ENCODE data around the gene SMURF2. TPM values are rescaled to one million over a fixed set of nuclear protein-coding genes. Genes with fewer than 3 reads are reported as not detected.

Gene SMURF2
- total and polyA plus RNA-seq, 2 donors (not counting 1 experiment from before 2014, with no cell fraction given), result 96.3 to 108 TPM

GRCh38 chr17:64506576-64507412, 155.3 kb downstream of the SMURF2 start, which contains the start of gene CEP95:
Gene CEP95 (plus strand): TSS chr17:64506977. CDS start chr17:64507098, 121 bp downstream.
- H3K9me3 ChIP-seq (ENCODE audit: control insufficient read depth, insufficient read depth, low read depth, low read length), result no peaks in the 10 kb centered on the region
- H3K4me2 ChIP-seq (ENCODE audit: extremely low read depth, insufficient read depth, low read length), result peak within 1 kb of the TSS; percentile 96
- peak within 1 kb of the TSS; percentile 97 for H3K27ac ChIP-seq (ENCODE audit: insufficient read depth, low read length)
- H2AFZ ChIP-seq (ENCODE audit: low read length), result peak within 1 kb of the TSS; percentile 78
- peak within 1 kb of the TSS; percentile 95 for H3K9ac ChIP-seq (ENCODE audit: insufficient read depth, low read length)
- H3K27me3 ChIP-seq (ENCODE audit: control insufficient read depth, insufficient read depth, low read length), result no peaks in the 10 kb centered on the region
- peak within 1 kb of the TSS; percentile 74 to 100 (median 92) for H3K4me3 ChIP-seq (replicated peaks in 1 of 4; ENCODE audit: control extremely low read depth in 1 of 4, insufficient read depth in 1 of 4, low read depth in 3 of 4, low read length in 4 of 4)
- peaks cover 13% of the 10 kb centered on the region for H4K20me1 ChIP-seq (ENCODE audit: control insufficient read depth, extremely low read depth, insufficient read depth, low read length)
- peaks cover 14% of the 10 kb centered on the region for H3K4me1 ChIP-seq (ENCODE audit: control insufficient read depth, extremely low read depth, insufficient read depth, low read length)
- peak; percentile 99 for DNase-seq (ENCODE audit: low read depth in 2 of 2)
- H3K36me3 ChIP-seq (ENCODE audit: control insufficient read depth, insufficient read depth, low read length), result peaks cover 20% of the 10 kb centered on the region
- peaks cover 78% of the 10 kb centered on the region for H3K79me2 ChIP-seq (ENCODE audit: control insufficient read depth, insufficient read depth, low read length)
- TF ChIP-seq EZH2 (IDR thresholded peaks at IDR 0.05; ENCODE audit: low read length, missing control alignments) (no peak), CTCF (conservative IDR thresholded peaks at IDR 0.05 in 1 of 2, IDR thresholded peaks at IDR 0.05 in 1 of 2; ENCODE audit: low read depth in 1 of 2, low read length in 2 of 2) (no peak)

DNA sequence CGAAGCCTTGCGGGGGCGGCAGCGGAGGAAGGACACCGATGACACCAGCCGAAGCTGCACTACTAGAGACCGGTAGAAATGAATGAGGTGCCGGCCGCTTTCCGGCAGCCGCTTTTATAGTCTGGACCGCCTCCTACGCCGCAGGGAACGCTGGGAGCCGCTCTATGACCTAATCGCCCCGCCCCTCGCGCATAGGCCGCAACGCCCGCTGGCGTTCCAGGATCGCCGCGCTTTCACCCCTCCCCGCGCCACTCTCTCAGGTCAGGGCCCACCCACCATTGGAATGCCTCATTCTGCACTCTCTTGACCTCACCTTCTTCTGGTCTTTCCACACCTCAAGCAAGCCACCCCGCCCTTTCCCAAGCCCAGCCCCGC, 155.9 kb downstream of the SMURF2 start, which contains the start of gene DDX5:
Gene DDX5 (minus strand): TSS at position 89 of the 375 bp plus-strand sequence. CDS start 170 bp downstream, outside the sequence.
- Histone ChIP-seq H3K79me2 (ENCODE audit: control insufficient read depth, insufficient read depth, low read length) (peaks cover 84% of the 10 kb centered on the region), H3K9ac (ENCODE audit: insufficient read depth, low read length) (peak within 1 kb of the TSS; percentile 95), H3K9me3 (ENCODE audit: control insufficient read depth, insufficient read depth, low read depth, low read length) (no peaks in the 10 kb centered on the region), H3K4me3 (replicated peaks in 1 of 4; ENCODE audit: control extremely low read depth in 1 of 4, insufficient read depth in 1 of 4, low read depth in 3 of 4, low read length in 4 of 4) (peak within 1 kb of the TSS; percentile 74 to 100 (median 92)), H3K4me2 (ENCODE audit: extremely low read depth, insufficient read depth, low read length) (peak within 1 kb of the TSS; percentile 96), H2AFZ (ENCODE audit: low read length) (peak within 1 kb of the TSS; percentile 78), H3K4me1 (ENCODE audit: control insufficient read depth, extremely low read depth, insufficient read depth, low read length) (peaks cover 14% of the 10 kb centered on the region), H4K20me1 (ENCODE audit: control insufficient read depth, extremely low read depth, insufficient read depth, low read length) (peaks cover 13% of the 10 kb centered on the region), H3K36me3 (ENCODE audit: control insufficient read depth, insufficient read depth, low read length) (peaks cover 23% of the 10 kb centered on the region), H3K27ac (ENCODE audit: insufficient read depth, low read length) (peak within 1 kb of the TSS; percentile 97), H3K27me3 (ENCODE audit: control insufficient read depth, insufficient read depth, low read length) (no peaks in the 10 kb centered on the region)
- DNase-seq (ENCODE audit: low read depth in 2 of 2), result peak in 1 of 2 donors; percentile 96
- no peak for TF ChIP-seq CTCF (conservative IDR thresholded peaks at IDR 0.05 in 1 of 2, IDR thresholded peaks at IDR 0.05 in 1 of 2; ENCODE audit: low read depth in 1 of 2, low read length in 2 of 2)
- no peak for TF ChIP-seq EZH2 (IDR thresholded peaks at IDR 0.05; ENCODE audit: low read length, missing control alignments)

GRCh38 chr17:64505340-64506200, 156.5 kb downstream of the SMURF2 start:
- peak; percentile 79 to 92 for DNase-seq (ENCODE audit: low read depth in 2 of 2)
- Histone ChIP-seq H3K9me3 (ENCODE audit: control insufficient read depth, insufficient read depth, low read depth, low read length) (no peaks in the 10 kb centered on the region), H3K27ac (ENCODE audit: insufficient read depth, low read length) (peak overlapping the region; percentile 97), H3K4me3 (replicated peaks in 1 of 4; ENCODE audit: control extremely low read depth in 1 of 4, insufficient read depth in 1 of 4, low read depth in 3 of 4, low read length in 4 of 4) (peak overlapping the region; percentile 74 to 100 (median 92)), H3K4me2 (ENCODE audit: extremely low read depth, insufficient read depth, low read length) (no peak overlapping the region), H4K20me1 (ENCODE audit: control insufficient read depth, extremely low read depth, insufficient read depth, low read length) (peaks cover 13% of the 10 kb centered on the region), H3K36me3 (ENCODE audit: control insufficient read depth, insufficient read depth, low read length) (peaks cover 27% of the 10 kb centered on the region), H3K27me3 (ENCODE audit: control insufficient read depth, insufficient read depth, low read length) (no peaks in the 10 kb centered on the region), H3K4me1 (ENCODE audit: control insufficient read depth, extremely low read depth, insufficient read depth, low read length) (peaks cover 14% of the 10 kb centered on the region), H3K9ac (ENCODE audit: insufficient read depth, low read length) (peak overlapping the region; percentile 95), H3K79me2 (ENCODE audit: control insufficient read depth, insufficient read depth, low read length) (peaks cover 89% of the 10 kb centered on the region), H2AFZ (ENCODE audit: low read length) (no peak overlapping the region)
- no peak for TF ChIP-seq CTCF (conservative IDR thresholded peaks at IDR 0.05 in 1 of 2, IDR thresholded peaks at IDR 0.05 in 1 of 2; ENCODE audit: low read depth in 1 of 2, low read length in 2 of 2)
- no peak for TF ChIP-seq EZH2 (IDR thresholded peaks at IDR 0.05; ENCODE audit: low read length, missing control alignments)
